HCT116 (cell line): ENCODE measurements around the gene ANKRD63.

Experiments used
- CEBPB ChIP-seq: IDR thresholded peaks from 2 replicates; pipeline ENCODE4 v1.6.1; 2012; ENCODE audit warnings: low read depth
- EGR1 ChIP-seq: IDR thresholded peaks from 2 replicates; pipeline ENCODE4 v1.6.1; 2012; ENCODE audit warnings: low read depth
- EZH2 ChIP-seq: fragments of 200-600 bp; sonication (generic); IDR thresholded peaks from 2 replicates; pipeline ENCODE4 v1.6.1; 2017; ENCODE audit warnings: antibody characterized with exemption, mixed run types
- YY1 ChIP-seq: IDR thresholded peaks from 2 replicates; pipeline ENCODE4 v1.6.1; 2011; ENCODE audit warnings: low read length, low read depth, moderate library complexity, mild to moderate bottlenecking; ENCODE audit not compliant: insufficient replicate concordance; ENCODE audit errors: extremely low read depth
- ZNF274 ChIP-seq: fragments of 200-500 bp; sonication (Bioruptor generic); IDR thresholded peaks from 2 replicates; pipeline ENCODE4 v1.6.1; 2014; ENCODE audit warnings: mild to moderate bottlenecking, low read depth, low read length, inconsistent platforms
- TF ChIP-seq, protein P1 (sequence below), 3 experiments: fragments of 200-600 bp in 1 of 3; sonication (generic) in 1 of 3; IDR thresholded peaks in 2 of 3; conservative IDR thresholded peaks in 1 of 3; 2 replicates each; pipeline ENCODE4 v1.5.1; 2012 to 2017; ENCODE audit warnings: low read depth in 2 of 3, low read length in 2 of 3, antibody characterized with exemption in 1 of 3, borderline replicate concordance in 1 of 3, control low read depth in 1 of 3, mild to moderate bottlenecking in 1 of 3, mixed read lengths in 1 of 3, mixed run types in 1 of 3, moderate library complexity in 1 of 3; ENCODE audit not compliant: insufficient read depth in 1 of 3
- TF ChIP-seq, protein P2 (sequence below): IDR thresholded peaks from 2 replicates; pipeline ENCODE4 v1.6.1; 2011; ENCODE audit warnings: mild to moderate bottlenecking, low read length, moderate library complexity; ENCODE audit not compliant: insufficient replicate concordance; ENCODE audit errors: extremely low read depth

DNA sequence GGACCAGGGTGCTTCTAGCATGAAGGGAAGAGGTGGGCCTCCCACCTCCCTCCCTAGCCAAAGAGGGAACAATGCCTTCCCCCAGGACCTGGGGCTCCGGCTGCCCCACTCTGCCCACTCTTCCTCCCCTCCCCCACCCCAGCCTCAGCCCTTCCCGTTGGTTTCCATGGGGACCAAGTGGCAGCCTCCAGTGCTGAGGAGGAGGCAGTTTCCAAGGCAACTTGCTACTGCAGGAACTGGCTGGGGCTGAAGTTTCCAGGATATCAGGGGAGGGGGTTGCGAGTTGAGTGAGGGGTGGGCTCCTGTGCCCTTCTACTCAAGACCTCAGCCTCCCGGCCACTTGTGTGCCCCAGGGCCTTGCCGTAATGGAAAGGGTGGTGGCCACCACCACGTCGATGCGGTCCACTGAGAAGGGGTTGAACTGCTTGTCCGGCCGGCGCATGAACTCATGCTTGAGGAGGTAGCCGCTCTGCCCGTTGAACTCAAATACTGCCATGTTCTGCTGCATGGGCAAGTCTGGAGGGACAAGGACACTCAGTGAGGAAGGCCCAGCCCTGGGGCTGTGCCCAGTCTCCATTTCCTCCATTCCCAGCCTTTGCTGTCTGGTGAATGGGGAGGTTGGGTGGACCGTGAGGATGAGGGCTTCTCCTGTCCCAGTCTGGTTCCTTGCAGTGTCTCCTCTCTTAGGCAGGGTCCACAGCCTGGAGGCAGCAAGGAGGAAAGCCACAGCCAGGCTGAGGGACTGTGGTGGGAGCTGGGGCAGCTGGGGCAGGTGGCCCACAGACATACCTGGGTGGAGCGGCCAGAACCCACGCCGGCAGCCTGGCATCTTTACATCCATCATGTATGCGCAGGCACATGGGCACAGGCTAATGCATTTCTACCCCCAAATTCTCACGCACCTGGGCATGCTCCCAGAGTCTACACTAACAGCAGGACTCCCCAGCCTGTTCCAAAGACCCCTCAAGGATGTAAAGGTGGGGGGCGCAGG is 11.3 kb upstream of the ANKRD63 start:
- TF ChIP-seq, protein P1, sequence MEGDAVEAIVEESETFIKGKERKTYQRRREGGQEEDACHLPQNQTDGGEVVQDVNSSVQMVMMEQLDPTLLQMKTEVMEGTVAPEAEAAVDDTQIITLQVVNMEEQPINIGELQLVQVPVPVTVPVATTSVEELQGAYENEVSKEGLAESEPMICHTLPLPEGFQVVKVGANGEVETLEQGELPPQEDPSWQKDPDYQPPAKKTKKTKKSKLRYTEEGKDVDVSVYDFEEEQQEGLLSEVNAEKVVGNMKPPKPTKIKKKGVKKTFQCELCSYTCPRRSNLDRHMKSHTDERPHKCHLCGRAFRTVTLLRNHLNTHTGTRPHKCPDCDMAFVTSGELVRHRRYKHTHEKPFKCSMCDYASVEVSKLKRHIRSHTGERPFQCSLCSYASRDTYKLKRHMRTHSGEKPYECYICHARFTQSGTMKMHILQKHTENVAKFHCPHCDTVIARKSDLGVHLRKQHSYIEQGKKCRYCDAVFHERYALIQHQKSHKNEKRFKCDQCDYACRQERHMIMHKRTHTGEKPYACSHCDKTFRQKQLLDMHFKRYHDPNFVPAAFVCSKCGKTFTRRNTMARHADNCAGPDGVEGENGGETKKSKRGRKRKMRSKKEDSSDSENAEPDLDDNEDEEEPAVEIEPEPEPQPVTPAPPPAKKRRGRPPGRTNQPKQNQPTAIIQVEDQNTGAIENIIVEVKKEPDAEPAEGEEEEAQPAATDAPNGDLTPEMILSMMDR (IDR thresholded peaks at IDR 0.05 in 2 of 3, conservative IDR thresholded peaks at IDR 0.05 in 1 of 3; ENCODE audit: borderline replicate concordance in 1 of 3, insufficient read depth in 1 of 3, low read depth in 2 of 3, low read length in 2 of 3), result no peak
- TF ChIP-seq ZNF274 (no peak), CEBPB (no peak), EGR1 (no peak), EZH2 (no peak), YY1 (no peak)
- TF ChIP-seq, protein P2, sequence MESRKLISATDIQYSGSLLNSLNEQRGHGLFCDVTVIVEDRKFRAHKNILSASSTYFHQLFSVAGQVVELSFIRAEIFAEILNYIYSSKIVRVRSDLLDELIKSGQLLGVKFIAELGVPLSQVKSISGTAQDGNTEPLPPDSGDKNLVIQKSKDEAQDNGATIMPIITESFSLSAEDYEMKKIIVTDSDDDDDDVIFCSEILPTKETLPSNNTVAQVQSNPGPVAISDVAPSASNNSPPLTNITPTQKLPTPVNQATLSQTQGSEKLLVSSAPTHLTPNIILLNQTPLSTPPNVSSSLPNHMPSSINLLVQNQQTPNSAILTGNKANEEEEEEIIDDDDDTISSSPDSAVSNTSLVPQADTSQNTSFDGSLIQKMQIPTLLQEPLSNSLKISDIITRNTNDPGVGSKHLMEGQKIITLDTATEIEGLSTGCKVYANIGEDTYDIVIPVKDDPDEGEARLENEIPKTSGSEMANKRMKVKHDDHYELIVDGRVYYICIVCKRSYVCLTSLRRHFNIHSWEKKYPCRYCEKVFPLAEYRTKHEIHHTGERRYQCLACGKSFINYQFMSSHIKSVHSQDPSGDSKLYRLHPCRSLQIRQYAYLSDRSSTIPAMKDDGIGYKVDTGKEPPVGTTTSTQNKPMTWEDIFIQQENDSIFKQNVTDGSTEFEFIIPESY, result no peak
